Activated naive CD8-positive, alpha-beta T cell treated with anti-CD3 and anti-CD28 coated beads, Interleukin-2, amount 50 U/mL, for 24 hours (primary cell): ENCODE data around the gene ZCCHC14.
A peak's percentile ranks its signal among the peaks of the same experiment; 100 is the strongest.
"Not testable (repeated sequence)": the region's sequence is repeated elsewhere in the genome, so short reads cannot be mapped to it uniquely, and the experiment has no call there.

Source experiments
- ATAC-seq: fragments of 150-1000 bp; cut with Tn5 transposase; one replicate; pipeline ENCODE4 v1.10.0; 2021
- DNase-seq: peaks from one replicate; pipeline ENCODE4 v3.0.0; 2021
- H3K27ac Mint-ChIP-seq: one replicate; pipeline ENCODE4 v1.8.0; 2021; ENCODE audit warnings: mild to moderate bottlenecking, mixed read lengths
- H3K27me3 Mint-ChIP-seq: one replicate; pipeline ENCODE4 v1.8.0; 2021; ENCODE audit warnings: mixed read lengths
- H3K36me3 Mint-ChIP-seq: one replicate; pipeline ENCODE4 v1.8.0; 2021; ENCODE audit warnings: low read depth, mixed read lengths
- H3K4me1 Mint-ChIP-seq: one replicate; pipeline ENCODE4 v1.8.0; 2021; ENCODE audit warnings: mixed read lengths
- H3K4me3 Mint-ChIP-seq: one replicate; pipeline ENCODE4 v1.8.0; 2021; ENCODE audit warnings: mild to moderate bottlenecking, moderate library complexity, mixed read lengths
- H3K9me3 Mint-ChIP-seq: one replicate; pipeline ENCODE4 v1.8.0; 2021; ENCODE audit warnings: mixed read lengths

ZCCHC14 gene

DNA sequence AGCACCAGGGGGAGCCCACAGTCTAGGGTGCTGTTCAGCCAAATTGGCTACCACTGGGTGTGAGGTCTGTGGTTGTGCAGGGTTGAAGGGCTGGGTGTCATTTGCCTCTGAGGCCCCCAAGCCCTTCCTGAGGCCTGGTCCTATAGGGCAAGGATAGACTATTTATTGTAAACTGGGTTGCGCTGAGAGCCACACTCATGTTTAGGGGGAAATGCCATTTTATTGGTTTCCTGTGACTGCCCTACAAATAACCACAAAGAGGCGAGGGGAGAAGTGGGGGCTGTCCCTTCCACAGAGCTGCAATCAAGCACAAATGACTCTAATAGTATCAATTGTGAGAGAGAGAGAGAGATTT lies 3.6 kb upstream of the ZCCHC14 start:
- H3K27me3 Mint-ChIP-seq, result peaks cover 23% of the 10 kb centered on the region
- no peaks in the 10 kb centered on the region for H3K9me3 Mint-ChIP-seq
- peak; percentile 51 for ATAC-seq
- DNase-seq, result peak; percentile 46
- H3K27ac Mint-ChIP-seq, result peak overlapping the region; percentile 66
- no peaks in the 10 kb centered on the region for H3K36me3 Mint-ChIP-seq
- peaks cover 22% of the 10 kb centered on the region for H3K4me1 Mint-ChIP-seq
- peak overlapping the region; percentile 3 for H3K4me3 Mint-ChIP-seq

- DNase-seq (no peak), ATAC-seq (no peak)
- peaks cover 23% of the 10 kb centered on the region for H3K27me3 Mint-ChIP-seq
- no peak overlapping the region for H3K27ac Mint-ChIP-seq
- peaks cover 27% of the 10 kb centered on the region for H3K4me1 Mint-ChIP-seq
- H3K9me3 Mint-ChIP-seq, result no peaks in the 10 kb centered on the region
- peaks cover 3% of the 10 kb centered on the region for H3K36me3 Mint-ChIP-seq
- peak overlapping the region; percentile 17 for H3K4me3 Mint-ChIP-seq
These were observed 3.0 kb upstream of the ZCCHC14 start for GRCh38 chr16:87495578-87496446.

- Mint-ChIP-seq H3K4me3 (peak overlapping the region; percentile 78), H3K9me3 (no peaks in the 10 kb centered on the region), H3K27ac (peak overlapping the region; percentile 65), H3K27me3 (peaks cover 17% of the 10 kb centered on the region), H3K4me1 (peaks cover 48% of the 10 kb centered on the region), H3K36me3 (peaks cover 3% of the 10 kb centered on the region)
- no peak for DNase-seq
- no peak for ATAC-seq
These were observed 920 bp upstream of the ZCCHC14 start for GRCh38 chr16:87493608-87494280.

- peaks cover 55% of the 10 kb centered on the region for H3K4me1 Mint-ChIP-seq
- DNase-seq (no peak), ATAC-seq (no peak)
- no peaks in the 10 kb centered on the region for H3K9me3 Mint-ChIP-seq
- H3K27me3 Mint-ChIP-seq, result peaks cover 11% of the 10 kb centered on the region
- no peak overlapping the region for H3K4me3 Mint-ChIP-seq
- H3K27ac Mint-ChIP-seq, result no peak overlapping the region
- peaks cover 5% of the 10 kb centered on the region for H3K36me3 Mint-ChIP-seq
These were observed 563 bp downstream of the ZCCHC14 start for GRCh38 chr16:87492291-87492630.

DNA sequence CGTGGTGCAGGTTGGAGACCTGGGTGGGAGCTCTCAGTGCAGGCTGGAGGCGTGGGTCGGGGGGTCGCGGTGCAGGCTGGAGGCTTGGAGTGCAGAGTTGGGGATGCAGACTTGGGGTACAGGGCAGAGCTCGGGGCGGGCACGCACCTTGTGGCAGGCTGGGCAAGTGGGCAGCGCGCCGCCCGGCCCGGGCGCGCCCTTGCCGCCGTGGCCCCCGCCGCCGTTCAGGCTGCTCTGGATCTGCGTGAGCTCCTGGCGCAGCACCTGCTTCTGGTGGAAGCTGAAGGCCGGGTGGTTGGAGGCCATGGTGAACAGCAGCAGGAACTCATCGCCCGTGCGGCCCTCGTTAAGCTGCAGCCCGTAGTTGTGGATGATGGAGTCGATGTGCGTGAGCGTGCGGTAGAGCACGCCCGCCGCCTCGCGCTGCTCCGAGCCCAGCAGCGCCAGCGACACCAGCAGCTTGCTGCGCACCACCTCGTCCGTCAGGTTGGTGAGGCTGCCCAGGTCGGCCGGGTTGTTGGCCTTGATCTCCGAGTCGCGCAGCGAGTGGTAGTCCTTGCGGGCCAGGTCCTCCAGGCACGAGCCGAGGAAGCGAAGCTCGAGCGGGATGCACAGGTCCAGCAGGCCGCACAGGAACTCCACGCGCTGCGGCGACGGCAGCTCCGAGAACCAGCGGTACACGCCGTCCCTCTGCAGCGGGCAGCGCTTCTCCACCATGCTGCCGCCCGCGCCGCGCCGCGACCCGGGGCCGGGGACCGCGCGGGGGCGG lies 1.1 kb downstream of the ZCCHC14 start:
- Mint-ChIP-seq H3K4me1 (peaks cover 58% of the 10 kb centered on the region), H3K27ac (peak overlapping the region; percentile 74), H3K9me3 (no peaks in the 10 kb centered on the region), H3K27me3 (peaks cover 10% of the 10 kb centered on the region), H3K4me3 (peak overlapping the region; percentile 81), H3K36me3 (peaks cover 5% of the 10 kb centered on the region)
- DNase-seq (peak; percentile 36), ATAC-seq (no peak)

DNA sequence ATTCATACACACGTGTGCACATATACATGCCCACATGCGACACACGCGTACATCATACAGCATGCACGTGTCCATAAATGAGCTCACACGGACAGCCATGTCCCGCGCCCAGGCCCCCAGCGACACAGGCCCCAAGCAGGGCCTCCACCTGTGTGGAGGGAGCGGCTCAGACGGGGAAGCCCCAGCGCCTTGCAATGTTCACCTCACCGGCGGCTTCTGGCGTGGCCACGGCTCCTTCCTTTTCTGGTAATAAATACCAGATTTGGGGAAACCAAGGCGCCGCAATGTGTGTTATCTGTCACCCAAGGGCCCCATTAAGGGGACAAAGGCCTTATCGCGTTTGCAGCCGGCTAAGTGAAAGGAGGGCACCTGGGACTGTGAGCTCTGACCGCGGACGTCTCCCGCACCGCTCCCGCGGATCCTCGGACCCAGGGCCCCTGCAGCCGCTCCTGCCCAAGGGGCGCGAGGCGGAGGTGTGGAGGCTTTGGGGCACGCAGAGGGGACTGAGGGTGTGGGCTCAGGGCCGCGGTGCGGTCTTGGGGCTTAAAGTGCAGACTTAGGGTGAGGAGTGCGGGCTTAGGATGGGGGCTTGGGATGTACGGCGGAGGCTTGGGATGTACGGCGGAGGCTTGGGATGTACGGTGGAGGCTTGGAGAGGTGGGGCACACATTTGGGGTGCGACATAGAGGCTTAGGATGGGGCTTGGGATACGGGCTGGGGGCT lies 1.9 kb downstream of the ZCCHC14 start:
- peak; percentile 71 for DNase-seq
- ATAC-seq, result peak; percentile 53
- not testable (repeated sequence) for H3K27me3 Mint-ChIP-seq, H3K9me3 Mint-ChIP-seq, H3K36me3 Mint-ChIP-seq
- H3K27ac Mint-ChIP-seq, result peak overlapping the region; percentile 74
- peak overlapping the region; percentile 81 for H3K4me3 Mint-ChIP-seq
- peaks cover 58% of the 10 kb centered on the region for H3K4me1 Mint-ChIP-seq

GRCh38 chr16:87490096-87490798 lies 2.6 kb downstream of the ZCCHC14 start:
- DNase-seq (no peak), ATAC-seq (no peak)
- H3K27me3 Mint-ChIP-seq, result peaks cover 7% of the 10 kb centered on the region
- H3K4me3 Mint-ChIP-seq, result peak overlapping the region; percentile 81
- peaks cover 5% of the 10 kb centered on the region for H3K36me3 Mint-ChIP-seq
- peaks cover 60% of the 10 kb centered on the region for H3K4me1 Mint-ChIP-seq
- H3K27ac Mint-ChIP-seq, result peak overlapping the region; percentile 47
- no peaks in the 10 kb centered on the region for H3K9me3 Mint-ChIP-seq

DNA sequence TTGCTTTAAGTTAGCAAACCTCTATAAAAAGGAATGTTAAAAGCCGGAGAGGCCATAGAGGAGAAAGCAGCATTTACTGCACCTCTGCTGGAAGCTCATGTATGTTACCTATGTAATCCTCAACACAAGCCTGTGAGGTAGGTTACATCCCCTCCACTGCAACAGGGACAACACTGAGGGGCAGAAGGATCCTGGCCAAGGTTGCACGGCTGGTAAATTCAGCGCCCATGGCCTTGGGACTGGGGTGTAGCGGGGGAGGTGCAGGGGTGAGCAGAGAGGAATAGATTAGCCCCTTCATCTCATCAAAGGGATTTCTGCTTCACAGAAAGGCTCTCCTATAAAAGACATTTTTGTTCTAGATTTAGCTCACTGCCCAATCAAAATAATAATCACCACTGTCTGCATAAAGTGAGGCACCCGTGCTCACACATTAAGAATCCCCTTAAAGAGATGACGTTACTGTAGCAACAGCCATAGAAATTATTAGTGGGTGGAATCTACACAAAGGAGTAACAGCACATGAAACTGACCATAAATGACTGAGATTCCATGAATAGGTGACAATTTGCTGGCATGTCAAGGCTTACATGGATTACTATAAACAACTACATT lies 3.3 kb downstream of the ZCCHC14 start:
- H3K27me3 Mint-ChIP-seq, result peaks cover 4% of the 10 kb centered on the region
- peaks cover 6% of the 10 kb centered on the region for H3K36me3 Mint-ChIP-seq
- ATAC-seq, result no peak
- peak overlapping the region; percentile 81 for H3K4me3 Mint-ChIP-seq
- DNase-seq, result no peak
- H3K27ac Mint-ChIP-seq, result no peak overlapping the region
- peaks cover 66% of the 10 kb centered on the region for H3K4me1 Mint-ChIP-seq
- no peaks in the 10 kb centered on the region for H3K9me3 Mint-ChIP-seq

DNA sequence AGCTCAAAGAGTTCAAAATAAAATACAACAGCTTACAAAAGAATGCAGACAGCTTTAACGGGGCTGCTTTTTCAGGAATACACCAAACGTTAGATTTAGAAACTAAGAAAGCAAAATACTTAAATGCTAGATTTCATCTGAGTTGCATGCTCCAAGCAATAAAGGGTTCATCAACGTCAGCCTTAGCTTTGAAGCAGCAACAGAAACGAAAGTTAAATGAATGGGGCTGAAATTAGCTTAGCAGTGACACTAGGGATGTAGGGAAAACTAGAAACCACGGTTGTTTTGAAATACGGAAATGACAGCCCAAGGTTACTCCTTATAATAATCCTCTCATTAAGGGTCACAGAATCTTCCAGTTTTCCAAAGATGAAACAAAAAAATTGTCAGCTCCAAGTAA lies 3.9 kb downstream of the ZCCHC14 start:
- H3K36me3 Mint-ChIP-seq, H3K9me3 Mint-ChIP-seq, ATAC-seq, H3K27me3 Mint-ChIP-seq, H3K27ac Mint-ChIP-seq, DNase-seq: not testable (repeated sequence)
- peaks cover 72% of the 10 kb centered on the region for H3K4me1 Mint-ChIP-seq
- H3K4me3 Mint-ChIP-seq, result peak overlapping the region; percentile 81

DNA sequence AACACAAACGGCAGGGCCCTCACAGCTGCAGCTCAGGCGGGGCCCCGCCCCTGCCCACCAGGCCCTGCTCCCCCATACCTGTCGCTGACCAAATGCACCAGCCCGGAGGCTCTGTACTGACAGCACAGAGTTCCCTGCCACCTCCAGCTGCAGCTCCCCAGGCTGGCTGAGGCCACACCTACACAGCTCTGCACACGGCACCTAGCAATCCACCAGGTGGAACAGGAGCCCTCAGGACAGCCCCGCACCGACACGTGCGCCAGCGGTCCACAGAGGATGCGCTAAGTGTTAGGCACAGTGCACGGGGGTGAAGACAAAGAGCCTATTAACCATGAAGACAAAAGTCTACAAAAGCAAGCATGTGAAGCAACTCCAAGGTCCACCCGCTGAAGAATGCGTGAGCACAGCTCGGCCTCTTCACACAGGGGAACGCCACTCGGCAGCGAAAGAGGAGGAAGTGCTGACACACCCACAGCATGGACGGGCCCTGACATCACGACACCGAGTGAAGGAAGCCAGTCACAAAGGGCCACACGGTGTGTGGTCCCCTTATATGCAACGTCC lies 5.4 kb downstream of the ZCCHC14 start:
- Mint-ChIP-seq H3K27ac (no peak overlapping the region), H3K4me3 (peak overlapping the region; percentile 45)

DNA sequence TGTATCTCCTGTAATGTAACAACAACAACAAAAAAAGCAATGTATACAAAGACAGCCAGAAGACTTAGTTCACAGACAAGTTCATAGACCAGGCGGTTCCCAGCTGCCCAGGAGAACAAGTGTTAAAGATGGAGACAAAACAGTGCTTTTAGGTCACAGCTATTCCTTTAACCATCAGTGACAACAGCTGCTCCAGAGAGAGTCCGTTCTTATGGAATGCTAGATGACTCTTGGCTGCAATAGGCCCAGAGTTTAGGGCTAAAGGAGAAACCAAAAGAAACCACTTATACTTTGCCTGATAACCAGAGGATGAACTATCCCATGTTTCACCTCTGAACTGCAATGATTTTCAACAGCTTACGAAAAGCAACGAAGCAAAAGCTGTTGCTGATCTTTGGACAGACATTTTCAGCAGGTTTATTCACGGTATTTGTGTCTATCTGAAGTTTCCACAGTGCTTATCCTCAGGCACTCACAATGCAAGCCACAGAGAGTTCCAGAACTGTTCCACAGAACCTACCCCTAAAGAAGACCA lies 6.0 kb downstream of the ZCCHC14 start:
- no peak for DNase-seq
- ATAC-seq, result no peak
- peaks cover 10% of the 10 kb centered on the region for H3K36me3 Mint-ChIP-seq
- no peak overlapping the region for H3K4me3 Mint-ChIP-seq
- peak overlapping the region; percentile 21 for H3K27ac Mint-ChIP-seq
- no peaks in the 10 kb centered on the region for H3K9me3 Mint-ChIP-seq
- no peaks in the 10 kb centered on the region for H3K27me3 Mint-ChIP-seq
- H3K4me1 Mint-ChIP-seq, result peaks cover 83% of the 10 kb centered on the region

More for the DNA sequence above, 5.4 kb downstream of the ZCCHC14 start:
- no peak for DNase-seq
- Mint-ChIP-seq H3K4me1 (peaks cover 76% of the 10 kb centered on the region), H3K36me3 (peaks cover 10% of the 10 kb centered on the region), H3K9me3 (no peaks in the 10 kb centered on the region), H3K27me3 (no peaks in the 10 kb centered on the region)
- ATAC-seq, result no peak

GRCh38 chr16:87486282-87486681 lies 6.5 kb downstream of the ZCCHC14 start:
- Mint-ChIP-seq H3K4me3 (no peak overlapping the region), H3K9me3 (no peaks in the 10 kb centered on the region), H3K36me3 (peaks cover 9% of the 10 kb centered on the region), H3K27me3 (no peaks in the 10 kb centered on the region), H3K27ac (peak overlapping the region; percentile 73), H3K4me1 (peaks cover 85% of the 10 kb centered on the region)
- DNase-seq, result no peak
- no peak for ATAC-seq

GRCh38 chr16:87485792-87486191 lies 7.0 kb downstream of the ZCCHC14 start:
- peak; percentile 63 for ATAC-seq
- not testable (repeated sequence) for H3K27me3 Mint-ChIP-seq, H3K36me3 Mint-ChIP-seq, H3K9me3 Mint-ChIP-seq, DNase-seq
- Mint-ChIP-seq H3K27ac (peak overlapping the region; percentile 73), H3K4me3 (peak overlapping the region; percentile 57), H3K4me1 (peaks cover 85% of the 10 kb centered on the region)
